ENCODE data around the gene TAF7L. TPM values are rescaled to one million over a fixed set of nuclear protein-coding genes. Genes with fewer than 3 reads are reported as not detected.

TAF7L gene
- total and polyA plus RNA-seq, 2 experiments from 2014 or later, result 0.08 TPM; not detected in 1

DNA sequence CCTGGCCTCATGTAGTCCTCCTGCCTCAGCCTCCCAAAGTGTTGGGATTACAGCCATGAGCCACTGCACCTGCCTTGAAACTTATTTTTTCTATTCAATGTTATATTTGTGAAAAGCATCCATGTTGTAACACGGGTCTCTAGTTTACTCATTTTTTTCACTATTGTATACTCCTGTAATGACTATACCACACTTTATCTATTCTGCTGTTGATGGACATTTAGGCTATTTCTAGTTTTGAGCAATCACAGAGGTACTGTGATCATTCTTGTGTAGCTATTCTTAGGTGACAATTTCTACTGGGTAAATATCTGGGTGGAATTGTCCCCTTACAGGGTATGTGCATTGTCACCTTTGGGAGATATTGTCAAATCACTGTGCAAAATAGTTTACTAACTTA, 67.9 kb downstream of the TAF7L start:
- DNase-seq (ENCODE audit: low spot score), result no peak
- Histone ChIP-seq H3K4me2 (no peak overlapping the region), H3K4me1 (ENCODE audit: insufficient read depth) (no peaks in the 10 kb centered on the region), H4K20me1 (ENCODE audit: insufficient read depth, poor library complexity, severe bottlenecking) (no peaks in the 10 kb centered on the region), H2AFZ (no peak overlapping the region), H3K36me3 (replicated peaks; ENCODE audit: insufficient read depth, low read depth) (no peaks in the 10 kb centered on the region), H3K9me3 (ENCODE audit: low read depth) (no peaks in the 10 kb centered on the region), H3K4me3 (no peak overlapping the region), H3K9me2 (replicated peaks; ENCODE audit: insufficient read depth) (no peaks in the 10 kb centered on the region), H3K79me2 (no peaks in the 10 kb centered on the region), H3K27ac (no peak overlapping the region), H3K27me3 (no peaks in the 10 kb centered on the region)
- no peak for TF ChIP-seq EZH2phosphoT487 (IDR thresholded peaks at IDR 0.05; ENCODE audit: low read depth, severe bottlenecking, unreplicated experiment)
- TF ChIP-seq EZH2 (IDR thresholded peaks at IDR 0.05; ENCODE audit: borderline replicate concordance), result no peak
- TF ChIP-seq, protein P1, sequence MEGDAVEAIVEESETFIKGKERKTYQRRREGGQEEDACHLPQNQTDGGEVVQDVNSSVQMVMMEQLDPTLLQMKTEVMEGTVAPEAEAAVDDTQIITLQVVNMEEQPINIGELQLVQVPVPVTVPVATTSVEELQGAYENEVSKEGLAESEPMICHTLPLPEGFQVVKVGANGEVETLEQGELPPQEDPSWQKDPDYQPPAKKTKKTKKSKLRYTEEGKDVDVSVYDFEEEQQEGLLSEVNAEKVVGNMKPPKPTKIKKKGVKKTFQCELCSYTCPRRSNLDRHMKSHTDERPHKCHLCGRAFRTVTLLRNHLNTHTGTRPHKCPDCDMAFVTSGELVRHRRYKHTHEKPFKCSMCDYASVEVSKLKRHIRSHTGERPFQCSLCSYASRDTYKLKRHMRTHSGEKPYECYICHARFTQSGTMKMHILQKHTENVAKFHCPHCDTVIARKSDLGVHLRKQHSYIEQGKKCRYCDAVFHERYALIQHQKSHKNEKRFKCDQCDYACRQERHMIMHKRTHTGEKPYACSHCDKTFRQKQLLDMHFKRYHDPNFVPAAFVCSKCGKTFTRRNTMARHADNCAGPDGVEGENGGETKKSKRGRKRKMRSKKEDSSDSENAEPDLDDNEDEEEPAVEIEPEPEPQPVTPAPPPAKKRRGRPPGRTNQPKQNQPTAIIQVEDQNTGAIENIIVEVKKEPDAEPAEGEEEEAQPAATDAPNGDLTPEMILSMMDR (IDR thresholded peaks at IDR 0.05; ENCODE audit: poor library complexity), result no peak
- WGBS (ENCODE audit: low lambda C conversion rate, missing lambda C conversion rate), result 77% methylated on average over 1 of the region's 1 CpG

DNA sequence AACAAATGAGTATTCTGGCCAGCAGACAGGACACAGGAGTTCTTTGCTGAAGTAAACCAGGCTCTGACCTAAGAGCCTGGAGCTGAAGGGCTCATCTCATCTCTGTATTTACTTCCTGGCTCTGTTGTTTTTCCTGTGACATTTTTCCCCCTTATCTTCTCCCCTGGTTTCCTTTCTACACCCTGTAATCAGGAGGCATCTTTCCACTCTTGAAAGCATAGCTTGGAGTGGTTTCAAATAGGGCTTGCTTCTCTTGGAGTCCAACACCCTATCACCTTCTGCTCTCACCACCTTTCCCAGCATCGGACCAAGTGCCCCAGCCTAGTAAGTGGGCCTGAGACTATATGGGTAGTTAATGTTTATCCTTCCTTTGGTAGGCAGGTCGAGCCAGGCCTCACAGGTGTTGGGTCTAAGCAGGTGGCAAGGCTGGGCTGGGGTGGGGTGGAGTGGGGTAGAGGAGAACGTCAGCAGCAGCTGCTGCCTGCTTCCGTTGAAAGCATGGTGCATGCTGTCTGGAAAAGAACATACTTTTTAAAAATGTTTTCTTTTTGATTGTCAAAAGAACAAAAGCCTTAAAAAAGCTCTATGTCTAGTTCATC, 70.4 kb downstream of the TAF7L start:
- peak overlapping the region; percentile 46 for H3K4me2 ChIP-seq
- H3K9me3 ChIP-seq (ENCODE audit: low read depth), result no peaks in the 10 kb centered on the region
- no peak overlapping the region for H3K4me3 ChIP-seq
- H3K27ac ChIP-seq, result no peak overlapping the region
- no peaks in the 10 kb centered on the region for H3K27me3 ChIP-seq
- no peak for TF ChIP-seq EZH2 (IDR thresholded peaks at IDR 0.05; ENCODE audit: borderline replicate concordance)
- TF ChIP-seq, protein P1 (IDR thresholded peaks at IDR 0.05; ENCODE audit: poor library complexity), result no peak
- TF ChIP-seq EZH2phosphoT487 (IDR thresholded peaks at IDR 0.05; ENCODE audit: low read depth, severe bottlenecking, unreplicated experiment), result no peak
- H3K4me1 ChIP-seq (ENCODE audit: insufficient read depth), result no peaks in the 10 kb centered on the region
- no peaks in the 10 kb centered on the region for H3K36me3 ChIP-seq (replicated peaks; ENCODE audit: insufficient read depth, low read depth)
- 60% methylated on average over 4 of the region's 4 CpGs for WGBS (ENCODE audit: low lambda C conversion rate, missing lambda C conversion rate)
- H3K9me2 ChIP-seq (replicated peaks; ENCODE audit: insufficient read depth), result no peaks in the 10 kb centered on the region
- H2AFZ ChIP-seq, result no peak overlapping the region
- H3K79me2 ChIP-seq, result no peaks in the 10 kb centered on the region
- H4K20me1 ChIP-seq (ENCODE audit: insufficient read depth, poor library complexity, severe bottlenecking), result no peaks in the 10 kb centered on the region
- no peak for DNase-seq (ENCODE audit: low spot score)

DNA sequence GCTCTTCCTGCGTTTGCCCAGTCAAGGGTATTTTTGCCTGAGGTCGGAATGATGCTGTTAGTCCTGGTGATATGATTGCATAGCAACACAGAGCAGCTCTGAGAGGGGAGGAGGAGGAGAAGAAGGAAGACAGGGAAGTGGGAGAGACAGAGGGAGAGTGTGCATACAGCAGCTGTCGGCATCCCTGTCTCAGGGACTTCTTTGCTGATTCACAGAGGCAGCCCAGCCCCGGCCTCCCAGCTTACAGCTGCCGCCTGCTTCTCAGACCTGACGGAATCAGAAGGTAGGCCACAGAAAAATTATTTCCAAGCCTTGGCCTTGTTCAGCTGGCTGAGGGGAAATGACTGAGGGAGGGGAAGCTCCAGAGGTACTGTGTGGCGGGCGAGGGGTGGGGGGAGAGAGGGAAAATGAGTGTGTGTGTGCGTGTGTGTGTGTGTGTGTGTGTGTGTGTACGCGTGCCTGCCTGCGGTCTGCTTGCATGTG, 71.2 kb downstream of the TAF7L start:
- Histone ChIP-seq H3K27me3 (no peaks in the 10 kb centered on the region), H4K20me1 (ENCODE audit: insufficient read depth, poor library complexity, severe bottlenecking) (no peaks in the 10 kb centered on the region), H3K4me1 (ENCODE audit: insufficient read depth) (no peaks in the 10 kb centered on the region), H2AFZ (peak overlapping the region; percentile 35), H3K9me2 (replicated peaks; ENCODE audit: insufficient read depth) (no peaks in the 10 kb centered on the region), H3K79me2 (no peaks in the 10 kb centered on the region), H3K4me2 (peak overlapping the region; percentile 46), H3K9me3 (ENCODE audit: low read depth) (no peaks in the 10 kb centered on the region), H3K36me3 (replicated peaks; ENCODE audit: insufficient read depth, low read depth) (no peaks in the 10 kb centered on the region), H3K27ac (peak overlapping the region; percentile 51), H3K4me3 (no peak overlapping the region)
- 67% methylated on average over 12 of the region's 12 CpGs for WGBS (ENCODE audit: low lambda C conversion rate, missing lambda C conversion rate)
- peak; percentile 16 for DNase-seq (ENCODE audit: low spot score)
- TF ChIP-seq EZH2 (IDR thresholded peaks at IDR 0.05; ENCODE audit: borderline replicate concordance) (no peak), EZH2phosphoT487 (IDR thresholded peaks at IDR 0.05; ENCODE audit: low read depth, severe bottlenecking, unreplicated experiment) (no peak)
- TF ChIP-seq, protein P1 (IDR thresholded peaks at IDR 0.05; ENCODE audit: poor library complexity), result no peak

Data from hepatocyte (in vitro differentiated cells).